GM19035 (cell line): ENCODE measurements around the gene LTN1.
"Not testable (repeated sequence)": the region's sequence is repeated elsewhere in the genome, so short reads cannot be mapped to it uniquely, and the experiment has no call there.

Experiments used
- ATAC-seq: cut with Tn5 transposase; IDR thresholded peaks from one replicate; pipeline ENCODE4 v1.9.1; 2021; ENCODE audit not compliant: unreplicated experiment

The LTN1 gene

DNA sequence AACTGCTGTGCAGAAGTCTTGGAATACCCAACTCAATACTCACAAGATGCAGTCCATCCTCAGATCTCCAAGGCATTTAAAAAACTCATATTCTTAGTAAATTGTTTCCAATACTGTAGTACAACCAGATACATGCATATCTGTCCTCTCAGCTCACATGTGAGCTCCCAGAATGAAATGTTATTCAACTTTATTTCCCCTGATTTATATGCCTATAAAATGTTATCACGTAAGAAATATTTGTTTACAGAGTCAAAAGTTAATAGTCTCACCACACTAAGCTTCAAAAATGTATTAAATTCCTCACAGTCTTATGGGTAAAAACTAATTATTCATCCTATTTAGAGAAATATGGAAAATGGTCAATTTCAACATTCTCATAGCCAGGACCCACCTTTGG lies 56.6 kb downstream of the LTN1 start:
- no peak for ATAC-seq

GRCh38 chr21:28932717-28933116 lies 60.0 kb downstream of the LTN1 start:
- no peak for ATAC-seq

GRCh38 chr21:28931708-28932372 lies 60.8 kb downstream of the LTN1 start:
- ATAC-seq: not testable (repeated sequence)

- no peak for ATAC-seq
Observed at GRCh38 chr21:28928578-28929420, 63.9 kb downstream of the LTN1 start.

DNA sequence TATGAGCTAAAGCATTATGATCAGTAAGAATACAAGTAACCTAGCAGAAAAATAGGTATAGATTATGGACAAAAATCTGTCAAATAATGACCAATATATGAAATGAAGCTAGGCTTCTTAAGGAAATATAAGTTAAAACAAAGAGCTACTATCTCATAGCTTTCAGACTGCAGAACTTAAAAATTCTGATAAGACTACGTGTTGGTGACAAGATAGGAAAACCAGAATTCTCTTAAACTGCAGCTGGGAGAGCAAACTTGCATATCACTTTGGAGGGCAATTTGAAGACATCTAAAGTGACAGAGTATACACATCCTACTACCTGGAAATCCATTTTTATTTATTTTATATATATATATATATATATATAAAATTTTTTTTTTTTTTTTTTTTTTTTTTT lies 65.5 kb downstream of the LTN1 start:
- ATAC-seq: no peak

DNA sequence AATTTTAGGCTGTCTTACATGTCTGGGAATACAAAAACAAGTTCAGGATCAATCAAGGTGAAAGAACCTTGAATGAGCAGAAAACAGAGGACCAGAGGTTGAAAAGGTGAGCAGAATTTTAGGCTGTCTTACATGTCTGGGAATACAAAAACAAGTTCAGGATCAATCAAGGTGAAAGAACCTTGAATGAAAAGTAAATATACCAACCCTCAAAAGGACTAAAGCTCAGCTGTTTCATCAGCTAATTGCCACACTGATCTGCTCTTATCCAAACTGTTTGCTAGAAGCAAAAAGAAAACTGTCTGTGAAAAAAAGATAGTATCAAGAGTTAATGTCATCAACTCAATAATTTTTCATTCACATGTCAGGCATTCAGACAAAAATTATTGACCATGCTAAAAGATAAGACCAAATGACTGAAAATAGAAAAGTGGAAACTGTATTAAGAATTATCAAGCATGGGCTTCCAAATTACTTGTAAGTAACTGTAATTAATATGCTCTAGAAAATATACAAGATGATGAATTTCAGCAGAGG lies 69.2 kb downstream of the LTN1 start:
- no peak for ATAC-seq

- ATAC-seq: no peak
Observed at GRCh38 chr21:28922368-28922767, 70.3 kb downstream of the LTN1 start.

GRCh38 chr21:28916150-28916893 lies 76.4 kb downstream of the LTN1 start:
- no peak for ATAC-seq

- ATAC-seq: no peak
Observed at GRCh38 chr21:28913071-28913470, 79.6 kb downstream of the LTN1 start.

GRCh38 chr21:28910280-28910887 lies 82.3 kb downstream of the LTN1 start:
- no peak for ATAC-seq

DNA sequence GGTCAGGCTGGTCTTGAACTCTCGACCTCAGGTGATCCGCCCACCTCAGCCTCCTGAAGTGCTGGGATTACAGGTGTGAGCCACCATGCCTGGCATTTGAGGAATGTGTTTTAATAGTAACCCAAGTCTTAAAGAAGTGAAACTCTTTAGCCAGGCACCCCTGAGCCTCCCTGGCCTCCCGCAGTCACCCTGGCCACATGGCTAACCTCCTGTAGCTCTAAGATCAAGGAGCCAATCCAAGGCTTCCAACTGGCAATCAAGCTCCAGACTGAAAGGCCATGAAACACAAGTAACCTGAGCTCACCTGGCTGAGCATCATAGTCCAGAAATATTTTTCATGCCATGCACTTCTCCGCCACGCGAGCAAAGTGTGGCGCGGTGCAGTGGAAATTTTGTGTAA lies 84.3 kb downstream of the LTN1 start:
- ATAC-seq: no peak

DNA sequence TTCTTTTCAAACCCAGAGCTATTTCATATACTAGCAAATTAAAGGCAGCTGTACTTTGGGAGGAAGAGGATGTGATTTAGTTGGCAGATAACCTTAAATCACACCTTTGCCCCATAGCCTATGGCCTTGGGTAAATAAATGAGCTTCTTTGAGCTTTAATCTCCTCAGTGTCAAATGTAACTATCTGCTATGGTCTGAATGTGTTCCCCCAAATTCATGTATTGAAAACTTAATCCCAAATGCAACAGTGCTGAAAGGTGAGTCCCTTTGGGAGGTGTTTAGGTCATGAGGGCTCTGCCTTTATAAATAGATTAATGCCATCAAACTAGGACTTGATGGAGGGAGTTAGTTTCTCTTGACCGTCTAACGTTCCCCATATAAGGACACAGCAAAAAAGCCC lies 85.8 kb downstream of the LTN1 start:
- no peak for ATAC-seq

DNA sequence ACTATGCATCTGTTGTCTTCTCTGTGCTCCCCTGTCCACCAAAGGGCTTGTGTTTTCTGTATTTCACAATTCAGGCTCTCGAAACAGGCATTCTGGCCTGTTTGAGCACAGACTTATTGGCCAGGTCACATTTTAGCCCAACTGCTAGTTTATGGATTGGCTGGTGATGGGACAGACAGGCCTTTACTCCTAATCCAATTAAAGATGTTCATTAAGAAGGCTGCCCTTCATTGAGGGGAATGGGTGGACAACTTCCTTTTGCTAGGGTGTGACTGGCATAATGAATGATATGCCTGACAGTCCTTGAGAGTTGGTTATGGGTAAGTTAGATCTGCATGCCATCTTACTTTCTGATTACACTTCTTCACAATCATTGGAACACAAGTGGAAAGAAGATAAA lies 86.4 kb downstream of the LTN1 start:
- ATAC-seq: no peak

DNA sequence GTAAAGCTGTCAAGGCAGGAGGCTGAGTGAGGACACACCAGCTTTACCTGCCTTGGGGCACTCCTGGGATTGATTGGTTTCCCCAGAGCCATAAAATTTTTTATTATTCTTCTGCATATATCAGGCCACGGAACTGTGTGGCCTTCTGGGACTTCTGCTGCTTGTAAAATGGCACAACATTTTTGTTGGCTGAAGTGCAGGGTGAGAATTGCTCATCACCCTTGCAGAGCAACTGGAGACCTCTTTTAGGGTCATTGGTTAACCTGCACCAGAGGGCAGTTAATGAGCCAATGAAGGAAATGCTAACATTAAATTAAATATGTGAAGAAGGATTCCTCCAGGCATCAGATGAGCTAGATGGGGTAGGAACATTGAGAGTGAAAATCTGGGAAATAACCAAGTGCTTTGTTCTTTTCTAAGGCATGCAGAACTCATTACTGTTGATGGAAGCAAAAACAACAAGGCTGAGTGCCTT lies 87.7 kb downstream of the LTN1 start:
- no peak for ATAC-seq

DNA sequence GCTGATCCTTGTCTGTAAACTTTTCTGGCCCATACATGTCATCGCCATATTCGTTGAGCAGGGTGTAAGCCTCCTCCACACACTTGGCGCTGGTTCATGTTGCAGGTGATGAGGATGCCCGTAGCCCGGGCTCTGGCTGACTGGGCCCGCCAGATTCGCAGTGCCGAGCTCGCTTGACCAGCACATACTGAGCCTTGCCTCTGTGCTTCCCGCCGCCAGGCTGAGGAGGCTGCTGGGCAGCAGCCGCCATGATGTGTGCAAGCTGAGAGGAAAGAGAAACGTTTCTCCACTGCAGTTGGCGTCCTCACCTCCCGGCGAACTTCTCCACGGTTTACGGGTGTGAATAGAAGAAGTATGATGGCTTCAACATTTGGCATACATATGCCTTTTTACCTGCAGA lies 89.2 kb downstream of the LTN1 start:
- ATAC-seq: no peak

DNA sequence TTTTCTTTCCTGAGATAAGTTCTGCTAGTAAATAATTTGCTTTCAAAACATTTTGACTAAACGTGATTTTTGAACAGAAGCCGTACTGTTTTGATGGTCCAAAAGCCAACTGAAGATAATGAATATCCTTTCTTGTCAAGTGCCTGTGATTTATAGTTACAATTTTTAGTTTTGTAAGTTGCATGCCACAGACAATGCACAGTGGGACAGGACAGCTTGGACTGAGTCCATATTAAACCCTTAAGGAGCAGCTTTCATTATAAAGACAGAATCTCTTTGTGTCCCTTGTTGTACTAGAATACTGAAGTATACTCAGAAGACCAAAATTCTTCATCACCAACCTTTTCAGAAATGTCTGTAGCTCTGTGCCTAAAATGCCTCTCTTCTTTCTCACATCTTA lies 92.2 kb downstream of the LTN1 start:
- ATAC-seq: no peak

GRCh38 chr21:28899744-28900143 lies 92.9 kb downstream of the LTN1 start:
- ATAC-seq: no peak

DNA sequence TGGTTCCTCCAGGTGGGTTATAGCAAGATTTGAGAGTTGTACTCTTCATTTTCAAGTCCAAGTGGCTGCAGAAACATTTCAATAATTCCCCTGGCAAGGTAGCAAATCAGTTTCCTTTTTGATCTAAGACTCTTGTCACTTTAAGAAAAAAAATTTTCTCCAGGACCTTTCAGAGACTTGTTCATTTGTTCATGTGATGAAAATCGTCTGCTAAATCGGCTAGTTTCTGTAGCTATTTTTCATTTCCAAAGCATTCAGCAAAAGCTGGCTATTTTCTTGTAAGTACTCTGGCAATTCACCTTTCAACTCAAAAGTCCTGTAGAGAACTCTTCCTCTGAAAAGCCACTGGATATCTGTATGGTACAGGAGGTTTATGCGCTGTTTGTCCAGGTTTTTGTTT lies 93.5 kb downstream of the LTN1 start:
- no peak for ATAC-seq

GRCh38 chr21:28893687-28894086 lies 99.0 kb downstream of the LTN1 start:
- no peak for ATAC-seq

- ATAC-seq: no peak
Observed at GRCh38 chr21:28892199-28893111, 100.2 kb downstream of the LTN1 start.
